ENCODE data around the gene C11orf21.

DNA sequence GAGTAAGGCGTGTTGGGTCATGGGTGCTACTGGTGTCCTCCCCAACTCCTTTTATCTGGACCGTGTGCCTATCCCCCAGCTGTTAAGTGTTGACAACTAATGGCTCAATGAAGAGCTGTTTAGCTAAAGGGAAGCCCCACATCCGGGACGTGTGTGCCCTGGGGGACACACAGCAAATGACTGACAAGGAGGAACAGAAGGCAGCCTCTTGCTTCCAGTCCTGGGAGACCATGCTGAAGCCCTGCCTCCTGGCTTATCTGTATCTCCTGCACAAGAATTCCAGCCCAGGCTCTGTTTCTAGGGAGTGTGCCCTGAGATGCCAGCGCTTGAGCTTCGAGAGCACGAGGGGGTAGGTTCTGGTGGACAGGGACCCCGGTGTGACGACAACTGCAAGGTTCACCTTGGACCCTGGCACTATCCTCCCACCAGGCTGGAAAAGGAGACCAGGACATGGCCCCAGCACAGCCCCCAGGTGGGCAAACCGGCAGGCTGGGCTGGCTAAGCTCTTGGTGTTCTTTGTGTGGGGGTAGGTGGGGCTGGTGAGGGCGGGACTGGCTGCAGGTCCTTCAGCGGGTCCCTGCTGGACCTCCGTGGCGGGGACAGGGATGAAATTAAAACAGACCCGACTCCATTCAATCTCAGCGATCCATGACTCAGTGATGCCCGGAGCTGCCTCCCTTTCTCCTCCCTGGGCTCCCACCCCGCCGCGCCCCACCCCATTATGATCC lies 52.4 kb downstream of the C11orf21 start:
- TF ChIP-seq BRF1 (IDR thresholded peaks at IDR 0.05; ENCODE audit: borderline replicate concordance, extremely low read depth, insufficient read length) (no peak), RBM22 (IDR thresholded peaks at IDR 0.05; ENCODE audit: low read depth, low read length, poor library complexity, severe bottlenecking) (no peak), KLF16 (IDR thresholded peaks at IDR 0.05) (no peak), TRIM24 (IDR thresholded peaks at IDR 0.05) (no peak), SNRNP70 (optimal IDR thresholded peaks at IDR 0.05; ENCODE audit: low read depth, low read length) (no peak)
- TF ChIP-seq, protein P1, sequence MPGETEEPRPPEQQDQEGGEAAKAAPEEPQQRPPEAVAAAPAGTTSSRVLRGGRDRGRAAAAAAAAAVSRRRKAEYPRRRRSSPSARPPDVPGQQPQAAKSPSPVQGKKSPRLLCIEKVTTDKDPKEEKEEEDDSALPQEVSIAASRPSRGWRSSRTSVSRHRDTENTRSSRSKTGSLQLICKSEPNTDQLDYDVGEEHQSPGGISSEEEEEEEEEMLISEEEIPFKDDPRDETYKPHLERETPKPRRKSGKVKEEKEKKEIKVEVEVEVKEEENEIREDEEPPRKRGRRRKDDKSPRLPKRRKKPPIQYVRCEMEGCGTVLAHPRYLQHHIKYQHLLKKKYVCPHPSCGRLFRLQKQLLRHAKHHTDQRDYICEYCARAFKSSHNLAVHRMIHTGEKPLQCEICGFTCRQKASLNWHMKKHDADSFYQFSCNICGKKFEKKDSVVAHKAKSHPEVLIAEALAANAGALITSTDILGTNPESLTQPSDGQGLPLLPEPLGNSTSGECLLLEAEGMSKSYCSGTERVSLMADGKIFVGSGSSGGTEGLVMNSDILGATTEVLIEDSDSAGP (CRISPR knock-in tag; IDR thresholded peaks at IDR 0.05) = no peak
- TF ChIP-seq, protein P2, sequence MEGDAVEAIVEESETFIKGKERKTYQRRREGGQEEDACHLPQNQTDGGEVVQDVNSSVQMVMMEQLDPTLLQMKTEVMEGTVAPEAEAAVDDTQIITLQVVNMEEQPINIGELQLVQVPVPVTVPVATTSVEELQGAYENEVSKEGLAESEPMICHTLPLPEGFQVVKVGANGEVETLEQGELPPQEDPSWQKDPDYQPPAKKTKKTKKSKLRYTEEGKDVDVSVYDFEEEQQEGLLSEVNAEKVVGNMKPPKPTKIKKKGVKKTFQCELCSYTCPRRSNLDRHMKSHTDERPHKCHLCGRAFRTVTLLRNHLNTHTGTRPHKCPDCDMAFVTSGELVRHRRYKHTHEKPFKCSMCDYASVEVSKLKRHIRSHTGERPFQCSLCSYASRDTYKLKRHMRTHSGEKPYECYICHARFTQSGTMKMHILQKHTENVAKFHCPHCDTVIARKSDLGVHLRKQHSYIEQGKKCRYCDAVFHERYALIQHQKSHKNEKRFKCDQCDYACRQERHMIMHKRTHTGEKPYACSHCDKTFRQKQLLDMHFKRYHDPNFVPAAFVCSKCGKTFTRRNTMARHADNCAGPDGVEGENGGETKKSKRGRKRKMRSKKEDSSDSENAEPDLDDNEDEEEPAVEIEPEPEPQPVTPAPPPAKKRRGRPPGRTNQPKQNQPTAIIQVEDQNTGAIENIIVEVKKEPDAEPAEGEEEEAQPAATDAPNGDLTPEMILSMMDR (IDR thresholded peaks at IDR 0.05 in 2 of 3, conservative IDR thresholded peaks at IDR 0.05 in 1 of 3; ENCODE audit: insufficient read depth in 2 of 3, low read depth in 1 of 3, low read length in 3 of 3) = no peak

Data from K562 (cell line).